ENCODE data around the gene SPPL3.

DNA sequence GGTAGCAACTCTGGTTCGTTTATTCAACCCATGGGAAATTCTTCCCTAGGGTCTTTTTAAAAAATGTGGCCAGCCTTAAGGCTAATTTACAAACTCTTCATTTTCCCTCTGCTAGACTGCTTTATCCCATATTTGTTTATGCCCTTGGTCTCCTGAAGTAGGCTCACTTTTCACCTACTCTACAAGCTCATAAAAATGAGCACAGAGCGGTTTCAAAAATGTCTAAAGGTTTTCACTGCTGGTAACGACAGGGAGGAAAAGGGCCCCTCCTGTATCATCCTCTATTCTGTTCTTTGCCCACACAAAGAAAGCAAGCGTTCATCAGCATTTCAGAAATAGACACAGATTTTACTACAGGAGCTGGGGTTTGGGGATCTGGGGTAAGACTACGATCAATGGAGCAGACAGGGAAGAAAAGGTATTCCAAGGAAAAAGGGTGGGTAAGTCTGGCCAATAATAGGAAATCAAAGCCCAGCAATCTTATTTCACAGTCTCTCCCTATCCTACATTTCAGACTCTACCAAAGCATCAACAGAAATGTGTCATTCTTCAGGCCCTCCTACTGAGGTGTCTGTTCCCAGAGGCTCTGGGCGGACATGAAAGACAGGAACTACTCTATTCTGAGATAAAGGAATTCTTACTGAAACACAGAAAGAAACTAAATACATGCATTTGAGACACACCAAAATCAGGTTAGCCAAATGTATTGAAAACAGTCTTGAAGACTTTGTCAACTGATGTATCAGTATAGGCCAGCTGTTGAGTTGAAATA is 86.4 kb downstream of the SPPL3 start:
- TF ChIP-seq, protein P1, sequence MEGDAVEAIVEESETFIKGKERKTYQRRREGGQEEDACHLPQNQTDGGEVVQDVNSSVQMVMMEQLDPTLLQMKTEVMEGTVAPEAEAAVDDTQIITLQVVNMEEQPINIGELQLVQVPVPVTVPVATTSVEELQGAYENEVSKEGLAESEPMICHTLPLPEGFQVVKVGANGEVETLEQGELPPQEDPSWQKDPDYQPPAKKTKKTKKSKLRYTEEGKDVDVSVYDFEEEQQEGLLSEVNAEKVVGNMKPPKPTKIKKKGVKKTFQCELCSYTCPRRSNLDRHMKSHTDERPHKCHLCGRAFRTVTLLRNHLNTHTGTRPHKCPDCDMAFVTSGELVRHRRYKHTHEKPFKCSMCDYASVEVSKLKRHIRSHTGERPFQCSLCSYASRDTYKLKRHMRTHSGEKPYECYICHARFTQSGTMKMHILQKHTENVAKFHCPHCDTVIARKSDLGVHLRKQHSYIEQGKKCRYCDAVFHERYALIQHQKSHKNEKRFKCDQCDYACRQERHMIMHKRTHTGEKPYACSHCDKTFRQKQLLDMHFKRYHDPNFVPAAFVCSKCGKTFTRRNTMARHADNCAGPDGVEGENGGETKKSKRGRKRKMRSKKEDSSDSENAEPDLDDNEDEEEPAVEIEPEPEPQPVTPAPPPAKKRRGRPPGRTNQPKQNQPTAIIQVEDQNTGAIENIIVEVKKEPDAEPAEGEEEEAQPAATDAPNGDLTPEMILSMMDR (IDR thresholded peaks at IDR 0.05) = no peak
- TF ChIP-seq POLR2A (IDR thresholded peaks at IDR 0.05) (no peak), EP300 (IDR thresholded peaks at IDR 0.05) (no peak)

Data from tibial nerve (tissue), 4 donors.